M059J (cell line): Measurements from ENCODE around the gene FSD2. TPM values are rescaled to one million over a fixed set of nuclear protein-coding genes. Genes with fewer than 3 reads are reported as not detected.
A peak's percentile ranks its signal among the peaks of the same experiment; 100 is the strongest.
"Not testable (repeated sequence)": the region's sequence is repeated elsewhere in the genome, so short reads cannot be mapped to it uniquely, and the experiment has no call there.

Experiments
- DNase-seq: peaks from one replicate; pipeline ENCODE4 v3.0.0-alpha.2; 2012; ENCODE audit warnings: low read depth
- total RNA-seq: library from RNA; depleted of rRNA; stranded (reverse); fragments of >200 nt; shearing (Covaris generic); gene quantifications from 2 replicates; pipeline ENCODE4 v1.2.3, GENCODE V29; 2014; rRNA removed

The FSD2 gene
- total RNA-seq, 1 experiment from 2014 or later = not detected

DNA sequence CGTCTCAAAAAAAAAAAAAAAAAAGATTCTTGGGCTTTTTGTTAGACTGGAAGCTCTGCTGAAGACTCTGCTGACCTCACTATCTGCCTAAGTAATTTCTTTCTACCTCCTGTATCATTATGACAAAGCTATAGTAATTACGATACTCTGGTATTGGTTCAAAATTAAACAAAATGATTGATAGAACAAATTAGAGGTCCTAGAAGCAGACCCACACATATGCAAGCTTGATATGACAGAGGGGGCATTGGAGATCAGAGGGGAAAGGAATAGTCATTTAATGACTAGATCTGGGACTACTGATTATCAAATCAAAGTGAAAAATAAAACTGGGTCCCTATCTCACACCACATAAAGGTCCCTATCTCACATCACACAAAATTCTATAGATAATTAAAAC lies 74.3 kb downstream of the FSD2 start:
- DNase-seq = no peak

DNA sequence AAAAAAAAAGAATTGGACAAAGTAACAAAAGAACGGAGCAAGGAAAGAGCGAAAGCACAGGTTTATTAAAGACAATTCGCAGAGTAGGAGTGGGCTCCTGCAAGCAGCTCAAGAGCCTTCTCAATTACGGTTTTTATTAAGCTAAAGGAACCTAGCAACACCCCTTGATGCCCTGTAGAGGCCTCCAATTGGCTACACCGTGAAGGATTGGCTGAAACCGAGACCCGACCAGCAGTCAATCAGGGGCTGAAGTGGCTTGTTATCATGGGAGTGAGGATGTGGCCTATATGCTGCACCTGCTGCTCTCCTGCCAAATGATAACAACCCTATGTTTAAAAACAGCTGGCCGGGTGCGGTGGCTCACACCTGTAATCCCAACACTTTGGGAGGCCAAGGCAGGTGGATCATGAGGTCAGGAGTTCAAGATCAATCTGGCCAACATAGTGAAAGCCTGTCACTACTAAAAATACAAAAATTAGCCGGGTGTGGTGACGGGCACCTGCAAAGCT lies 75.8 kb downstream of the FSD2 start:
- no peak for DNase-seq

- no peak for DNase-seq
These were observed 79.1 kb downstream of the FSD2 start for GRCh38 chr15:82726816-82727215.

- no peak for DNase-seq
These were observed 90.9 kb downstream of the FSD2 start for GRCh38 chr15:82715003-82715402.

DNA sequence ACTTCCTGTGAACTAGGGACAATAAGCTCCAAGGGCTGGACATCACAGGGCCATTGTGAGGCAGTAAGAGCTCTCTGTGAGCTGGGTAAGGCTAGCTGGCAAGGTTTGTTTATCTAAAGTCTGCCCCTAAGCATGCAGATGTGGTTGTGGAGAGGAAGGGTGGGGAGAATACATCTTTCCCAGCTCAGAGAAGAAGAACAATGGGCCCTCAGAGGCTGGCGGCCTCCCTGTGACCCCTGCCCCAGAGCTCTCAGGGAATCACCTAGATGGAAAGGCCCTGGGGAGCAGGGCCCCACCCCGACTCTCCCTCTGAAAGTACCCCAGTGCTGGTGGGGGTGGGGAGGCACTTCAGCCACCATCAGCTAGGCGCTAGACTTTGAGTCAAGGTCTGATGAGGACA lies 91.9 kb downstream of the FSD2 start:
- peak; percentile 5 for DNase-seq

DNA sequence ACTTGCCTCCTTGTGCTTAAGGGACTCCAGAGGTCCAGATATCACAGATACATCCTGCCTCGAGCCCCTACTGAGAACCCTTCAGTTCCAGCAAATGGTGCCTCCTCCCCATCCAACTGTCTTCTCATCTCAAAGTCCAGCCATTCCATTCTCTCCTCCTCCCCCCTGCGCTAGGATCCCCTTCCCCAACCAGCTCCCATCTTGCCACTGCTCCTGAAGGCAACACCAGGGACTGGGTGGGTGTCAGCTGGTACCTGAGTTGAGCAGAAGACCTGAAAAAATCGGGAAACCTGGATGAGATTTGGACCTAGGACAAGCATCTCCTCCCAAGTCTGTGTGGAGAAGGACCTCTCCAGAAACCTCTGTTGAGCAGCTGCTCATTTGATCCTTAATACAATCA lies 93.8 kb downstream of the FSD2 start:
- no peak for DNase-seq

GRCh38 chr15:82710926-82711490 lies 94.9 kb downstream of the FSD2 start:
- DNase-seq = no peak

- no peak for DNase-seq
These were observed 95.7 kb downstream of the FSD2 start for GRCh38 chr15:82710208-82710555.

- DNase-seq = peak; percentile 58
These were observed 96.3 kb downstream of the FSD2 start, which contains the start of gene AP3B2 for GRCh38 chr15:82709421-82710207. Gene AP3B2, minus strand, starts transcription at chr15:82709875. Its CDS starts 169 bp downstream, at chr15:82709706.

DNA sequence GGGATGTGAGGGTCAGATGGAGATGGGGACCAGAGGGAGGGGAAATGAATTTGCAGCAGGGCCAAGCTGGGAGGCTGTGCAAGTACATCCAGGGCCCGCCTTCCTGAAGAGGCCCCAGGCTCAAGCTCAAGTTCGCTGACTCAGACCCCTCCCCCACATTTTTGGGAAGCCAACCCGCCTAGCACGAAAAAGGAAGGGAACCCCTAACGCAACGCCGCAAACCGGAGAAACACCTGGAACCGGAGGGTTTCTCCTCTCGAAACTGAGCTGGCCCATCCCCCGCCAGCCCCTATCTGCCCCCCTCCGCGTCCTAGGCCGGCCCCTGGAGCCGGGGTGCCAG lies 96.8 kb downstream of the FSD2 start:
- peak; percentile 13 for DNase-seq

DNA sequence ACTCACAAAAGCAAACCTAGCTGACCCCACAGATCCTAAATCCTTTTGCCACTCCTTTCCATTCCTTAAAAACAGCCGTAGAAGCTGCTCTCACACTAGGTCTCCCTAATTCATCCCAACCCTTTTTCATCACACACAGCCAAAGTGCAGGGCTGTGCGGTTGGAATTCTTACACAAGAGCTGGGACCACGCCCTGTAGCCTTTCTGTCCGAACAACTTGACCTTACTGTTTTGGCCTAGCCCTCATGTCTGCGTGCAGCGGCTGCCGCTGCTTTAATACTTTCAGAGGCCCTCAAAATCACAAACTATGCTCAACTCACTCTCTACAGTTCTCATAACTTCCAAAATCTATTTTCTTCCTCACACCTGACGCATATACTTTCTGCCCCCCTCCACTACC lies 100.0 kb downstream of the FSD2 start:
- not testable (repeated sequence) for DNase-seq

Other genes starting within 250 kb of the FSD2 start
- 2.1 and 9.4 TPM in 2 replicates for gene CPEB1, start 158.7 kb downstream of the FSD2 start, total RNA-seq
- 0.12 TPM in 1 of 2 replicates, not detected in the other for gene AP3B2, start 96.2 kb downstream of the FSD2 start, total RNA-seq
- gene WHAMM, start 3.6 kb upstream of the FSD2 start, total RNA-seq = 4.2 and 6.3 TPM in 2 replicates
- gene HOMER2, start 146.7 kb upstream of the FSD2 start, total RNA-seq = 5.5 and 7.6 TPM in 2 replicates
- gene RAMAC, start 180.1 kb upstream of the FSD2 start, total RNA-seq = 40.7 and 44.8 TPM in 2 replicates
- 12.0 and 15.3 TPM in 2 replicates for gene C15orf40, start 205.6 kb upstream of the FSD2 start, total RNA-seq